ENCODE results near the gene APBA2.

DNA sequence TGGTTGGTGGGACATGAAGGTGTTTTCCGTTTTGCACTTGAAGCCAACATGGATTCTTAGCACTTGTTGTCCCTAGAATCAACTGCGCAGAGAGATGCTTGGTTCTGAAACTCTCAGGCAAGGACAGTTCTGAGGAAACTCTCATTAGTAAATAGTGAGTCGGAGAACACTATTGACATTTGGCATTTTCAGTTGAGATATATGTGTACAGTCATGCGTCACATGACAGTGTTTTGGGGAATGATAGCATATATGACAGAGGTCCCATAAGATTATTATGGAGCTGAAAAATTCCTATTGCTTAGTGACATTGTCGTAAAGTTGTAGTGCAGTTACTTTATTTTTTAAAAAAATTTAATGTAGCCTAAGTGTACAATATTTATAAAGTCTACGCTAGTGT lies 5.8 kb downstream of the APBA2 start:
- TF ChIP-seq, protein P1, sequence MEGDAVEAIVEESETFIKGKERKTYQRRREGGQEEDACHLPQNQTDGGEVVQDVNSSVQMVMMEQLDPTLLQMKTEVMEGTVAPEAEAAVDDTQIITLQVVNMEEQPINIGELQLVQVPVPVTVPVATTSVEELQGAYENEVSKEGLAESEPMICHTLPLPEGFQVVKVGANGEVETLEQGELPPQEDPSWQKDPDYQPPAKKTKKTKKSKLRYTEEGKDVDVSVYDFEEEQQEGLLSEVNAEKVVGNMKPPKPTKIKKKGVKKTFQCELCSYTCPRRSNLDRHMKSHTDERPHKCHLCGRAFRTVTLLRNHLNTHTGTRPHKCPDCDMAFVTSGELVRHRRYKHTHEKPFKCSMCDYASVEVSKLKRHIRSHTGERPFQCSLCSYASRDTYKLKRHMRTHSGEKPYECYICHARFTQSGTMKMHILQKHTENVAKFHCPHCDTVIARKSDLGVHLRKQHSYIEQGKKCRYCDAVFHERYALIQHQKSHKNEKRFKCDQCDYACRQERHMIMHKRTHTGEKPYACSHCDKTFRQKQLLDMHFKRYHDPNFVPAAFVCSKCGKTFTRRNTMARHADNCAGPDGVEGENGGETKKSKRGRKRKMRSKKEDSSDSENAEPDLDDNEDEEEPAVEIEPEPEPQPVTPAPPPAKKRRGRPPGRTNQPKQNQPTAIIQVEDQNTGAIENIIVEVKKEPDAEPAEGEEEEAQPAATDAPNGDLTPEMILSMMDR (IDR thresholded peaks at IDR 0.05; ENCODE audit: borderline replicate concordance, extremely low read depth, low read length, poor library complexity, severe bottlenecking): no peak
- no peak for TF ChIP-seq EZH2 (IDR thresholded peaks at IDR 0.05; ENCODE audit: borderline replicate concordance, low read depth, low read length, severe bottlenecking)

Data from DND-41 (cell line).